Gastrocnemius medialis (tissue), 4 donors: Measurements from ENCODE around the gene ERI2.

ENCODE experiments used
- POLR2A ChIP-seq, 2 donors: fragments of 450-650 bp; IDR thresholded peaks; one replicate each; pipeline ENCODE4 v1.6.1; 2017; ENCODE audit warnings: antibody characterized with exemption in 2 of 2, mild to moderate bottlenecking in 2 of 2, moderate library complexity in 2 of 2
- TF ChIP-seq, protein P1 (sequence below), 5 experiments: fragments of 450-650 bp in 3 of 5; fragments of 200-600 bp in 2 of 5; sonication (generic) in 2 of 5; IDR thresholded peaks in 4 of 5; conservative IDR thresholded peaks in 1 of 5; 1 replicate in 4 of 5; 2 replicates in 1 of 5; pipeline ENCODE4 v1.5.1; 2016 to 2019; ENCODE audit warnings: antibody characterized with exemption in 5 of 5, mild to moderate bottlenecking in 3 of 5, moderate library complexity in 3 of 5

DNA sequence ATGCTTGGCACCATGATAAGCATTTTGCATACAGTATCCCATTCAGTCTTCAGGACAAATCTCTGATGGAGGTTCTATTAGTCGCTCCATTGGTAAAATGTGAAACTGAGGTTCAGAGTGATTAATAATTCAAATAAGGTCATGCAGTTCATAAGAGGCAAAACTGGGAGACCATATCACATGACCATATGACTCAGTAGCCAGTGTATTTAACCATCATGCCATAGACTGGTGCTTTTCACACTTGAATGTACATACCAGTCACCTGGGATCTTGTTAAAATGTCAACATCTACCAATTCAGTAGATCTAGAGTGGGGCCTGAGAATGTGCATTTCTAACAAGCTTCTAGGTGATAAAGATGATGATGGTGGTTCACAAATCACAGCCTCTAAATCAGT, 38.2 kb downstream of the ERI2 start:
- TF ChIP-seq, protein P1, sequence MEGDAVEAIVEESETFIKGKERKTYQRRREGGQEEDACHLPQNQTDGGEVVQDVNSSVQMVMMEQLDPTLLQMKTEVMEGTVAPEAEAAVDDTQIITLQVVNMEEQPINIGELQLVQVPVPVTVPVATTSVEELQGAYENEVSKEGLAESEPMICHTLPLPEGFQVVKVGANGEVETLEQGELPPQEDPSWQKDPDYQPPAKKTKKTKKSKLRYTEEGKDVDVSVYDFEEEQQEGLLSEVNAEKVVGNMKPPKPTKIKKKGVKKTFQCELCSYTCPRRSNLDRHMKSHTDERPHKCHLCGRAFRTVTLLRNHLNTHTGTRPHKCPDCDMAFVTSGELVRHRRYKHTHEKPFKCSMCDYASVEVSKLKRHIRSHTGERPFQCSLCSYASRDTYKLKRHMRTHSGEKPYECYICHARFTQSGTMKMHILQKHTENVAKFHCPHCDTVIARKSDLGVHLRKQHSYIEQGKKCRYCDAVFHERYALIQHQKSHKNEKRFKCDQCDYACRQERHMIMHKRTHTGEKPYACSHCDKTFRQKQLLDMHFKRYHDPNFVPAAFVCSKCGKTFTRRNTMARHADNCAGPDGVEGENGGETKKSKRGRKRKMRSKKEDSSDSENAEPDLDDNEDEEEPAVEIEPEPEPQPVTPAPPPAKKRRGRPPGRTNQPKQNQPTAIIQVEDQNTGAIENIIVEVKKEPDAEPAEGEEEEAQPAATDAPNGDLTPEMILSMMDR (IDR thresholded peaks at IDR 0.05 in 4 of 5, conservative IDR thresholded peaks at IDR 0.05 in 1 of 5), result no peak
- no peak for TF ChIP-seq POLR2A (IDR thresholded peaks at IDR 0.05)
